ENCODE measurements around the gene RAD23A.

RAD23A gene

DNA sequence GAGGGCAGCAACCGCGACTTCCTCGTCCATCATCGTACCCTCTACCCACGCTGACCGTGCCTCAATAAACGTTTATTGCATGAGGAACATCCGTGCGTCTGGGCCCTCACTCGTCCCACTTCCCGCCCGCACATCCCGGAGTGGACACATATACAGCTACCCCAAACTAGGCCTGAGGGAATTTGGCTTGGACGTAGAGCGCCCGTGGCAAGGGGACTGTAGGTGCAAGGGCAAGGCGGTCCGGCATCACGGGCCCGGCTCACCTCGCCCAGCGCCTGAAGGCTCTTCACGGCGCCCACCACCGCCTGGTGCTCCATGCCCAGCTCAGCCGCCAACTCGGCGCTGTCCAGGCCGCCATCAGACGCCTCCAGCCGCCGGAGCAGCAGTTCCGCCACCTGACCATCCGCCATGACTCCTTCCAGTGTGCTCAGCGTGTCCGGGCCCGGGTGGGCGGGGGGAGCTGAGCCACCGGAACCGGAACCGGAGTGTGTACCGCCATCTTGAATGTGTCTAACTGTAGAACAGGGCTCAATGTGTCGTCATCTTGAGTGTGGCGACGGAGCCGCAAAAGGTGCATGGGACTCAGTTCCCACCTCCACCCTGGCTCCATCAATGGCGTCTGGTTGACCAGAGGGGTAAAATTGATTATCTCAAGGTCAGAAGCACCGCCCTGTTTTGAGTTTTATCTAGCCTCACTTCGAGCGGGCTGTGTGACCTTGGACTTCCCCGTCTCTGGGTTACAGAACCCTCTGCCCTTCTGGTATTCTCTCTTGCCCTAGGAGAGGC, 12.2 kb upstream of the RAD23A start, which contains the start of gene FARSA:
TSS of gene FARSA (minus strand) at position 425 of the 786 bp plus-strand sequence. CDS start at position 410, 15 bp downstream.
- TF ChIP-seq FOXP2 (optimal IDR thresholded peaks at IDR 0.05; ENCODE audit: borderline replicate concordance, extremely low read depth, extremely low read length, insufficient read depth) (peak; percentile 78), SIN3A (IDR thresholded peaks at IDR 0.05; ENCODE audit: borderline replicate concordance, insufficient read depth, low read length) (peak; percentile 87; the same call in 1 of the 2 replicates), REST (IDR thresholded peaks at IDR 0.05; ENCODE audit: insufficient read depth in 1 of 2, low read depth in 2 of 2, low read length in 2 of 2) (peak in 1 of 2 experiments; percentile 30; a peak in 1 of 4 replicates), TAF1 (IDR thresholded peaks at IDR 0.05; ENCODE audit: borderline replicate concordance, insufficient read depth, low read length) (peak; percentile 98), POLR2AphosphoS5 (IDR thresholded peaks at IDR 0.05; ENCODE audit: low read depth, low read length) (peak; percentile 97)

DNA sequence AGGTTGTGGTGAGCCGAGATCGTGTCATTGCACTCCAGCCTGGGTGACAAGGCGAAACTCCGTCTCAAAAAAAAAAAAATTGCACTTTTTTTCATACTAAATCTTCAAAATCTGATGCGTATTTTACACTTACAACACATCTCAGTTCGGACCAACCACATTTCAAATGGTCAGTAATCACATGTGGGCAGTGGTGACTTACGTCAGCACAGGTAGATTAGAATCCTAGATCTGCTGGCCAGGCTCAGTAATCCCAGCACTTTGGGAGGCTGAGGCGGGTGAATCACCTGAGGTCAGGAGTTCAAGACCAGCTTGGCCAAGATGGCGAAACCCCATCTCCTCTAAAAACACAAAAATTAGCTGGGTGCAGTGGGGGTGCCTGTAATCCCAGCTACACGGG, 10.6 kb upstream of the RAD23A start:
- TF ChIP-seq FOXP2 (optimal IDR thresholded peaks at IDR 0.05; ENCODE audit: borderline replicate concordance, extremely low read depth, extremely low read length, insufficient read depth), result no peak
- TF ChIP-seq TAF1 (IDR thresholded peaks at IDR 0.05; ENCODE audit: borderline replicate concordance, insufficient read depth, low read length), result no peak
- TF ChIP-seq REST (IDR thresholded peaks at IDR 0.05; ENCODE audit: insufficient read depth in 1 of 2, low read depth in 2 of 2, low read length in 2 of 2), result no peak
- no peak for TF ChIP-seq SIN3A (IDR thresholded peaks at IDR 0.05; ENCODE audit: borderline replicate concordance, insufficient read depth, low read length)
- no peak for TF ChIP-seq POLR2AphosphoS5 (IDR thresholded peaks at IDR 0.05; ENCODE audit: low read depth, low read length)

DNA sequence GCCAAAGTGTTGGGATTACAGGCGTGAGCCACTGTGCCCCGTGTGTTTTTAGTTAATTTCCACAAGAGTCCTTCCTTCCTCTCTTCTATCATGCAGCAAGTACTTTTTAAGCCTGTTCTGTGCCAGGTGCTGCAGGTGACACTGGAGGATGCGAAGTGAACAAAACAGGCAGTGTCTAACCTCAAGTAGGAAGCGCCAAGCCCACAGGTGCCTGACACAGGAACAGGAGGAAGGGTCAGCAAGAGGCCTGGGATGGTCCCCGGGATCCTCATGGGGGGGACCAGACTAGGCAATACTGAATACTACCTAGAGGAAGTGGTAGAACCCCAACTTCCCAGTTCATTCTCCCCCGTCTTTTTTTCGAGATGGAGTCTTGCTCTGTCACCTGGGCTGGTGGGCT, 9.1 kb upstream of the RAD23A start:
- TF ChIP-seq POLR2AphosphoS5 (IDR thresholded peaks at IDR 0.05; ENCODE audit: low read depth, low read length), result no peak
- TF ChIP-seq TAF1 (IDR thresholded peaks at IDR 0.05; ENCODE audit: borderline replicate concordance, insufficient read depth, low read length), result no peak
- TF ChIP-seq SIN3A (IDR thresholded peaks at IDR 0.05; ENCODE audit: borderline replicate concordance, insufficient read depth, low read length), result no peak
- no peak for TF ChIP-seq FOXP2 (optimal IDR thresholded peaks at IDR 0.05; ENCODE audit: borderline replicate concordance, extremely low read depth, extremely low read length, insufficient read depth)
- TF ChIP-seq REST (IDR thresholded peaks at IDR 0.05; ENCODE audit: insufficient read depth in 1 of 2, low read depth in 2 of 2, low read length in 2 of 2), result no peak

GRCh38 chr19:12937093-12937926, 8.4 kb upstream of the RAD23A start:
- no peak for TF ChIP-seq TAF1 (IDR thresholded peaks at IDR 0.05; ENCODE audit: borderline replicate concordance, insufficient read depth, low read length)
- no peak for TF ChIP-seq POLR2AphosphoS5 (IDR thresholded peaks at IDR 0.05; ENCODE audit: low read depth, low read length)

DNA sequence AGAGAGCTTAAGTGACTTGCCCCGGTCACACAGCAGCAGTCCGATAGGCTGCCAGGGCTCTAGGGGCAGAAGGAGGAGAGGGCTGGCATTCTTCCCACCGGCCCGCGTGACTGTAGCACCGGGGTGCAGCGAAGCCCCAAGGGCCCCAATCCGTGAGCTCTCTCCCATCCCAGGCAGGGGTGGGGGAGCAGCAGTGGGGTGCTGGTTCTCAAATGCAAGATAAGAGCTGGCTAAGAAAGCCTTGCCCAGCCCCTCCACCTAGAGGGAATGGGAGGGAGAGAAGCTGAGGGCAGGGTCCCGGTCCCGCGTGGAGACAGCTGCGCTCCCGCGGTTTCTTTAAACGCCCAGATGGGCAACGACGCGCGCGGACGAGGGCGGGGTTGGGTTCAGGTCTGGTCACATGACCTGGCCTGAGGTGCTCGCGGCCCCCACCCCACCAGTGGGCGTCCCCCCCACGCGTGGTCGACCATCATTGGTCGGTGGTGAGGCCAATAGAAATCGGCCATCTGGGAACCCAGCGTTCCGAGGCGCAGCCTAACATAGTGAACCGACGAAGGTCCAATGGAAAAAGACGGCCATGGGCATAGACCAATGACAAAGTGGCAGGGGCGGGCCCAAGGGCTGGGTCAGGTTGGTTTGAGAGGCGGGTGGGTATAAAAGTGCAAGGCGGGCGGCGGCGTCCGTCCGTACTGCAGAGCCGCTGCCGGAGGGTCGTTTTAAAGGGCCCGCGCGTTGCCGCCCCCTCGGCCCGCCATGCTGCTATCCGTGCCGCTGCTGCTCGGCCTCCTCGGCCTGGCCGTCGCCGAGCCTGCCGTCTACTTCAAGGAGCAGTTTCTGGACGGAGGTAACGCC, 7.5 kb upstream of the RAD23A start, which contains the start of gene CALR:
TSS of gene CALR (plus strand) at position 683 of the 852 bp plus-strand sequence. CDS start at position 754, 71 bp downstream.
- 0 out of 4 replicates have a peak, but pooled peaks of 1 of the 2 experiments have one; percentile 32 for TF ChIP-seq REST (IDR thresholded peaks at IDR 0.05; ENCODE audit: insufficient read depth in 1 of 2, low read depth in 2 of 2, low read length in 2 of 2)
- TF ChIP-seq POLR2AphosphoS5 (IDR thresholded peaks at IDR 0.05; ENCODE audit: low read depth, low read length), result peak; percentile 95
- peak; percentile 40 for TF ChIP-seq FOXP2 (optimal IDR thresholded peaks at IDR 0.05; ENCODE audit: borderline replicate concordance, extremely low read depth, extremely low read length, insufficient read depth)
- TF ChIP-seq SIN3A (IDR thresholded peaks at IDR 0.05; ENCODE audit: borderline replicate concordance, insufficient read depth, low read length), result peak; percentile 73; the same call in 1 of the 2 replicates
- no peak; the same call in 1 of the 2 replicates for TF ChIP-seq TAF1 (IDR thresholded peaks at IDR 0.05; ENCODE audit: borderline replicate concordance, insufficient read depth, low read length)

All from PFSK-1 (cell line).